HCT116 (cell line): ENCODE measurements around the gene DHX15. TPM values are rescaled to one million over a fixed set of nuclear protein-coding genes. Genes with fewer than 3 reads are reported as not detected.

ENCODE experiments used
- ATAC-seq: fragments of 200-7000 bp; cut with Tn5 transposase; 2 replicates; pipeline ENCODE4 v1.9.1; 2020; ENCODE audit warnings: mild to moderate bottlenecking, moderate library complexity
- BruUV-seq: library from RNA; stranded (reverse); fragments of 400-500 nt; replicated peaks from 2 replicates; lab custom pipeline; 2021; lab: Mats Ljungman, UMichigan
- CTCF ChIA-PET: fragments of 300-600 bp; sonication (Branson Sonifier 250); formaldehyde crosslinking; loops from one replicate; lab custom pipeline; 2021; ENCODE audit warnings: antibody characterized with exemption; lab: Charles Lee
- POLR2A ChIA-PET: fragments of 300-600, 350-600 bp; sonication (Branson Sonifier 250); formaldehyde crosslinking; loops from one replicate; lab custom pipeline; 2021; ENCODE audit warnings: antibody characterized with exemption; lab: Charles Lee
- RAD21 ChIA-PET, 2 experiments: fragments of 300-600 bp; sonication (Branson Sonifier 250); formaldehyde crosslinking; loops; one replicate each; lab custom pipeline; 2023; ENCODE audit warnings: low total read pairs in 2 of 2; ENCODE audit not compliant: uncharacterized antibody in 2 of 2, unreplicated experiment in 2 of 2, low non-redundant PET in 1 of 2; lab: Charles Lee
- DNase-seq: peaks from one replicate; pipeline ENCODE4 v3.0.0-alpha.2; 2010; ENCODE audit warnings: low read depth, low spot score
- H2AFZ ChIP-seq: fragments of 200-600 bp; shearing (Covaris generic), sonication (generic); 2 replicates; pipeline ENCODE4 v1.6.1; 2017; ENCODE audit warnings: low read depth, mixed run types, mixed read lengths, antibody characterized with exemption, low read length; ENCODE audit not compliant: poor library complexity, severe bottlenecking
- H3K27ac ChIP-seq: 2 replicates; pipeline ENCODE4 v1.5.1; 2012; ENCODE audit warnings: low read depth, low read length
- H3K27me3 ChIP-seq: fragments of 200-600 bp; sonication (generic); 2 replicates; pipeline ENCODE4 v1.6.1; 2016; ENCODE audit warnings: mixed run types, low read length, mixed read lengths; ENCODE audit not compliant: insufficient read depth
- H3K36me3 ChIP-seq, 2 experiments: fragments of 200-500 bp in 1 of 2; fragments of 200-600 bp in 1 of 2; sonication (Bioruptor generic) in 1 of 2; sonication (generic) in 1 of 2; 2 replicates each; pipeline versions ENCODE4 v1.5.1 to v1.6.1; 2014 to 2016; ENCODE audit warnings: low read length in 2 of 2, inconsistent platforms in 1 of 2, mixed read lengths in 1 of 2, mixed run types in 1 of 2; ENCODE audit not compliant: insufficient read depth in 2 of 2, control insufficient read depth in 1 of 2
- H3K4me1 ChIP-seq, 2 experiments: fragments of 200-600 bp in 1 of 2; sonication (generic) in 1 of 2; 2 replicates each; pipeline versions ENCODE4 v1.5.1 to v1.6.1; 2012 to 2017; ENCODE audit warnings: low read length in 2 of 2, inconsistent platforms in 1 of 2, mild to moderate bottlenecking in 1 of 2, mixed read lengths in 1 of 2, mixed run types in 1 of 2, moderate library complexity in 1 of 2; ENCODE audit not compliant: insufficient read depth in 2 of 2, control insufficient read depth in 1 of 2
- H3K4me2 ChIP-seq: fragments of 200-600 bp; sonication (generic); 2 replicates; pipeline ENCODE4 v1.6.1; 2017; ENCODE audit warnings: mixed run types, low read length, mixed read lengths
- H3K4me3 ChIP-seq, 2 experiments: fragments of 200-600 bp in 1 of 2; sonication (generic) in 1 of 2; replicated peaks in 1 of 2; 2 replicates each; pipeline ENCODE4 v1.5.1; 2011 to 2016; ENCODE audit warnings: low read length in 2 of 2, control low read depth in 1 of 2, low read depth in 1 of 2, mild to moderate bottlenecking in 1 of 2, mixed read lengths in 1 of 2, mixed run types in 1 of 2
- H3K79me2 ChIP-seq: fragments of 200-600 bp; sonication (generic); 2 replicates; pipeline ENCODE4 v1.6.1; 2017; ENCODE audit warnings: mild to moderate bottlenecking, mixed run types, low read length, moderate library complexity, mixed read lengths; ENCODE audit not compliant: insufficient read depth
- H3K9ac ChIP-seq: fragments of 200-600 bp; sonication (generic); 2 replicates; pipeline ENCODE4 v1.6.1; 2016; ENCODE audit warnings: low read length, mixed read lengths
- H3K9me2 ChIP-seq: fragments of 200-600 bp; sonication (generic), shearing (Covaris generic); 2 replicates; pipeline ENCODE4 v1.6.1; 2017; ENCODE audit warnings: mixed run types, mild to moderate bottlenecking, moderate library complexity; ENCODE audit not compliant: insufficient read depth
- H3K9me3 ChIP-seq, 2 experiments: fragments of 200-500 bp in 1 of 2; fragments of 200-600 bp in 1 of 2; sonication (Bioruptor generic) in 1 of 2; sonication (generic) in 1 of 2; 2 replicates each; pipeline ENCODE4 v1.6.1; 2014 to 2017; ENCODE audit warnings: low read length in 2 of 2, mixed read lengths in 2 of 2, inconsistent platforms in 1 of 2, low read depth in 1 of 2, mild to moderate bottlenecking in 1 of 2, mixed run types in 1 of 2, moderate library complexity in 1 of 2; ENCODE audit not compliant: control insufficient read depth in 1 of 2, insufficient read depth in 1 of 2
- H4K20me1 ChIP-seq: fragments of 200-600 bp; sonication (generic), shearing (Covaris generic); 2 replicates; pipeline ENCODE4 v1.6.1; 2017; ENCODE audit warnings: mixed run types, mild to moderate bottlenecking, moderate library complexity; ENCODE audit not compliant: insufficient read depth
- CBX3 ChIP-seq: IDR thresholded peaks from 2 replicates; pipeline ENCODE4 v1.6.1; 2012; ENCODE audit warnings: low read depth
- CEBPB ChIP-seq: IDR thresholded peaks from 2 replicates; pipeline ENCODE4 v1.6.1; 2012; ENCODE audit warnings: low read depth
- EZH2phosphoT487 ChIP-seq: fragments of 200-600 bp; IDR thresholded peaks from 2 replicates; pipeline ENCODE4 v1.6.1; 2018; ENCODE audit warnings: antibody characterized with exemption, borderline replicate concordance
- JUND ChIP-seq: IDR thresholded peaks from 2 replicates; pipeline ENCODE4 v1.6.1; 2012
- MAX ChIP-seq: IDR thresholded peaks from 2 replicates; pipeline ENCODE4 v1.6.1; 2012
- POLR2A ChIP-seq: IDR thresholded peaks from 2 replicates; pipeline ENCODE4 v1.7.0; 2011; ENCODE audit warnings: borderline replicate concordance; ENCODE audit not compliant: insufficient read depth, insufficient read length; ENCODE audit errors: extremely low read depth
- POLR2AphosphoS5 ChIP-seq: IDR thresholded peaks from 2 replicates; pipeline ENCODE4 v1.6.1; 2011; ENCODE audit warnings: mild to moderate bottlenecking, low read depth, low read length, moderate library complexity
- RAD21 ChIP-seq: IDR thresholded peaks from 2 replicates; pipeline ENCODE4 v1.6.1; 2012; ENCODE audit warnings: low read depth, mild to moderate bottlenecking
- REST ChIP-seq: IDR thresholded peaks from 2 replicates; pipeline ENCODE4 v1.6.1; 2012; ENCODE audit warnings: low read depth
- SIN3A ChIP-seq: IDR thresholded peaks from 2 replicates; pipeline ENCODE4 v1.6.1; 2012; ENCODE audit warnings: low read depth
- SRF ChIP-seq: IDR thresholded peaks from 2 replicates; pipeline ENCODE4 v1.6.1; 2012; ENCODE audit warnings: low read depth
- TCF7L2 ChIP-seq: IDR thresholded peaks from 2 replicates; pipeline ENCODE4 v1.7.0; 2011; ENCODE audit warnings: borderline replicate concordance, inconsistent platforms; ENCODE audit not compliant: insufficient read depth, insufficient read length; ENCODE audit errors: extremely low read depth
- YY1 ChIP-seq: IDR thresholded peaks from 2 replicates; pipeline ENCODE4 v1.6.1; 2011; ENCODE audit warnings: low read length, low read depth, moderate library complexity, mild to moderate bottlenecking; ENCODE audit not compliant: insufficient replicate concordance; ENCODE audit errors: extremely low read depth
- ZFX ChIP-seq: fragments of 450-650 bp; IDR thresholded peaks from 2 replicates; pipeline ENCODE4 v1.6.1; 2017
- ZNF274 ChIP-seq: fragments of 200-500 bp; sonication (Bioruptor generic); IDR thresholded peaks from 2 replicates; pipeline ENCODE4 v1.6.1; 2014; ENCODE audit warnings: mild to moderate bottlenecking, low read depth, low read length, inconsistent platforms
- intact Hi-C: fragments of 100-400 bp; cut with micrococcal nuclease; formaldehyde crosslinking; loops from 2 replicates; pipeline ENCODE4 v1.10.0; 2022
- total RNA-seq: library from RNA; stranded (reverse); gene quantifications from one replicate; pipeline ENCODE4 v1.2.1, GENCODE V29; 2021; ENCODE audit not compliant: unreplicated experiment

DHX15 gene
- total RNA-seq, 1 experiment from 2014 or later: 195 TPM

GRCh38 chr4:24582235-24582832, 2.0 kb downstream of the DHX15 start (continued):
- TF ChIP-seq POLR2A (no peak), MAX (no peak), POLR2AphosphoS5 (no peak), YY1 (no peak), REST (no peak)

- no peak overlapping the region for H3K4me2 ChIP-seq
- no peaks in the 10 kb centered on the region for H3K9me3 ChIP-seq
- H3K79me2 ChIP-seq: peaks cover 100% of the 10 kb centered on the region
- no peak overlapping the region for H3K9ac ChIP-seq
- intact Hi-C loops: no loop called here
- no peak overlapping the region for H2AFZ ChIP-seq
- RAD21 ChIA-PET: no interaction called here
- no peak overlapping the region for H3K4me3 ChIP-seq
- peaks cover 26 to 52% of the 10 kb centered on the region in 2 experiments for H3K36me3 ChIP-seq
- H3K9me2 ChIP-seq: no peaks in the 10 kb centered on the region
- H3K27me3 ChIP-seq: no peaks in the 10 kb centered on the region
- no TSS peak for BruUV-seq
- H4K20me1 ChIP-seq: peaks cover 71% of the 10 kb centered on the region
- H3K27ac ChIP-seq: no peak overlapping the region
- CTCF ChIA-PET: no interaction called here
- ATAC-seq (no peak), DNase-seq (no peak)
- TF ChIP-seq ZNF274 (no peak), EZH2phosphoT487 (no peak), SRF (no peak), POLR2AphosphoS5 (no peak), TCF7L2 (no peak), CEBPB (no peak), ZFX (no peak), REST (no peak), MAX (no peak), JUND (no peak), SIN3A (no peak), CBX3 (no peak), RAD21 (no peak)
- POLR2A ChIA-PET: no interaction called here
- H3K4me1 ChIP-seq: peaks cover 8 to 18% of the 10 kb centered on the region in 2 experiments
Measured at GRCh38 chr4:24578364-24578763, 6.0 kb downstream of the DHX15 start.
